ENCODE measurements around the gene LYPD6.

DNA sequence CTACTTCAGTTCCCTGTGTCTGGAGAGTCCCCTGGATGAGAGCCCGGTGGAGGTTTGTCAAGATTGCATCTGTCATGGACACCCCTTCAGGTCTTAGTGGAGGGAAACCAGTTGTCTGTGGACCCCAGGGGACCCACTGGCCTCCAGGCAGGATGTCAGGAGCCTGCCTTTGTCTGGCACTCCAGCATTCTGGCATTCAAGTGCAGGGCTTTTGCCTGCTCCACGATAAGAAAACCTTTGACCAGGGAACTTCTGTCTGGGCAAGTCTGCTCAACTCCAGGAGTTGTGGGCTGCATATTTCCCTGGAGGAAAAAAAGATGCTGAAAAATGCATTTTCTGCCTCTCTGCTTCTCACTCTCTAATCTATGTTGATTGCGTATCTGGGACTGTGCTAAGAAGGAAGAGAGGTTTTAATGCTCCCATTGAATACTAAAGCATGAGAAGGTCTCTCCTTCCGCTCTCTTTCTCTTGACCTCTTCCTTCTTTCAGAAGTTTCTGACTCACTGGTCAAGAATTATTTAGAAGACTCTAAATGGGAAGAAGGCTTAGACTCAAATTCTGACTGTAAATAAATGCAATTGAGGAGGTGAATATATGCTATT lies 152.7 kb downstream of the LYPD6 start:
- TF ChIP-seq, protein P1, sequence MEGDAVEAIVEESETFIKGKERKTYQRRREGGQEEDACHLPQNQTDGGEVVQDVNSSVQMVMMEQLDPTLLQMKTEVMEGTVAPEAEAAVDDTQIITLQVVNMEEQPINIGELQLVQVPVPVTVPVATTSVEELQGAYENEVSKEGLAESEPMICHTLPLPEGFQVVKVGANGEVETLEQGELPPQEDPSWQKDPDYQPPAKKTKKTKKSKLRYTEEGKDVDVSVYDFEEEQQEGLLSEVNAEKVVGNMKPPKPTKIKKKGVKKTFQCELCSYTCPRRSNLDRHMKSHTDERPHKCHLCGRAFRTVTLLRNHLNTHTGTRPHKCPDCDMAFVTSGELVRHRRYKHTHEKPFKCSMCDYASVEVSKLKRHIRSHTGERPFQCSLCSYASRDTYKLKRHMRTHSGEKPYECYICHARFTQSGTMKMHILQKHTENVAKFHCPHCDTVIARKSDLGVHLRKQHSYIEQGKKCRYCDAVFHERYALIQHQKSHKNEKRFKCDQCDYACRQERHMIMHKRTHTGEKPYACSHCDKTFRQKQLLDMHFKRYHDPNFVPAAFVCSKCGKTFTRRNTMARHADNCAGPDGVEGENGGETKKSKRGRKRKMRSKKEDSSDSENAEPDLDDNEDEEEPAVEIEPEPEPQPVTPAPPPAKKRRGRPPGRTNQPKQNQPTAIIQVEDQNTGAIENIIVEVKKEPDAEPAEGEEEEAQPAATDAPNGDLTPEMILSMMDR (conservative IDR thresholded peaks at IDR 0.05; ENCODE audit: low read depth, low read length), result no peak
- TF ChIP-seq EZH2phosphoT487 (IDR thresholded peaks at IDR 0.05; ENCODE audit: borderline replicate concordance, low read length), result no peak
- TF ChIP-seq EZH2 (IDR thresholded peaks at IDR 0.05; ENCODE audit: low read length, unreplicated experiment), result no peak
